GM21619 (cell line): ENCODE results near the gene RAB42.
"Not testable (repeated sequence)": the region's sequence is repeated elsewhere in the genome, so short reads cannot be mapped to it uniquely, and the experiment has no call there.

Experiments used
- ATAC-seq: cut with Tn5 transposase; IDR thresholded peaks from one replicate; pipeline ENCODE4 v1.9.1; 2021; ENCODE audit not compliant: unreplicated experiment

RAB42 gene, protein sequence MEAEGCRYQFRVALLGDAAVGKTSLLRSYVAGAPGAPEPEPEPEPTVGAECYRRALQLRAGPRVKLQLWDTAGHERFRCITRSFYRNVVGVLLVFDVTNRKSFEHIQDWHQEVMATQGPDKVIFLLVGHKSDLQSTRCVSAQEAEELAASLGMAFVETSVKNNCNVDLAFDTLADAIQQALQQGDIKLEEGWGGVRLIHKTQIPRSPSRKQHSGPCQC

DNA sequence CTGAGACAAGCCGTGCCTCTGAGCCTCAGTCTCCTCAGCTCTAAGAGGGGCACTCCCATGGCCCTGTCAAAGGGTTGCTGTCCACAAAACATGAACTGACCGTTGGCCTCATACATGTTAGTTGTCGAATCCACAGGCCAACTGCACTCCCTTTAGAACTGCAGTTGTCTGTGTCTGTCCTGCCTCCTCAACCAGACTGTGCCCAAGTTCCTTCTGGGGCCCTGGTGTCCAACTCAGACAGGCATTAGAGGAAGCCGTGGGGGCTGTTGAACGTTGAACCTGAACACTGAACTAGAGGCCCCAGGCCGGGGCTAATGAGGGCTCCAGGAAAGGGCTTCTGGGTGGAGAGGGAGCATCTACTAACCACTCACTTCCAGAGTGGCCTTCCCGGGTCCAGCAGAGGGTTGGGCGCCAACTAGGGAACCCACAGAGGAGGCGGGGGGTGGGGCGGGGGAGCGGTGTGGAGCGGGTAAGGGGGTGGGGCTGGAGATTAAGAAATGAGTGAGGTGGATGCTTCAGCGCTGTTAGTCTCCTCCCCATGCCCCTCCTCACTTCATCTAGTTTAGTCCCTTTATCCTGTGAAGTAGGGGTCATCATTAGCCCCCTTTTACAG is at the start of gene RAB42:
Gene RAB42, plus strand, starts transcription at position 558 of the 613 bp plus-strand sequence. CDS start 247 bp downstream, outside the sequence.
- ATAC-seq = no peak

DNA sequence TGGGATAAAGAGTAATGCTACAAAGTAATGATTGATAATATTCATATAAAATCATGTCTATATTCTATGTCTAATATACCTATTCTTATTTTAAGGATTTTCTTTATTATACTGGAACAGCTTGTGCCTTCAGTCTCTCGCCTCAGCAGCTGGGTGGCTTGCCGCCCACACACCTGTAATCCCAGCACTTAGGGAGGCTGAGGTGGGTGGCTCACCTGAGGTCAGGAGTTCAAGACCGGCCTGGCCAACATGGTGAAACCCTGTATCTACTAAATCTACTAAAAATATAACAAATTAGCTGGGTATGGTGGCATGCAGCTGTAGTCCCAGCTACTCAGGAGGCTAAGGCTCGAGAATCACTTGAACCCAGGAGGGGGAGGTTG is 46.8 kb upstream of the RAB42 start:
- ATAC-seq = no peak

DNA sequence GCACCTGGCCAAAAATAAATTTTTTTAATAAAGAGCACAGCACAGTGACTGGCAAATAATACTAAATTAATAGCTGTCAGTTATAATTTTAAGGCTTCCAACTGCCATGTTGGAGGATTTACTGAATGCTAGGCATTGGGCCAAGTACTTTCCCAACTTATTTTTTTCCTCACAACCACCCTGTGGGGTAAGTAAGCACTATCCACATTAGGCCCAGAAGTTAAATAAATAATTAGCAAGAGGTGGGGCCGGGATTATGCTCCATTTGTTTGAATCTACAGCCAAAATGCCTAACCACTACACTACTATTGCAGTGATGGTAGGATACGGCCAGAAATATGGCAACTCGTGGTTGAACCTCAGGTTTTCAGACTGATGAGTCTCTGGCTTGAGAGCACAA is 43.7 kb upstream of the RAB42 start:
- no peak for ATAC-seq

DNA sequence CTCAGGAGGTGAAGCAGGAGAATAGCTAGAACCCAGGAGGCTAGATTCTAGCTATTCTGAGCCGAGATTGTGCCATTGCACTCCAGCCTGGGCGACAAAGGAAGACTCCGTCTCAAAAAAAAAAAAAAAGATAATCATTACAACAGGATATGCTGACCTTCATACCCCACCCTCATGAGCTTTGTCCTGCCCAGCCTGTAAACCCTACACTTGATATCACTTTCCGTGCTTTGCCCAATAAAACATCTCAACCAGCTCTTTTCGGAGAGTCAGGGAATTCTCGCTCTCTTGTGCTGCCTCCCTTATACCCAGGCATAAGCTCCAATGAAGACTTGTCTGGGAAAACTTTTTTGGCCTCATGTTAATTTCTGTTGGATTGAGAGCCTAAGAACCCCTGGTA is 40.7 kb upstream of the RAB42 start:
- no peak for ATAC-seq

DNA sequence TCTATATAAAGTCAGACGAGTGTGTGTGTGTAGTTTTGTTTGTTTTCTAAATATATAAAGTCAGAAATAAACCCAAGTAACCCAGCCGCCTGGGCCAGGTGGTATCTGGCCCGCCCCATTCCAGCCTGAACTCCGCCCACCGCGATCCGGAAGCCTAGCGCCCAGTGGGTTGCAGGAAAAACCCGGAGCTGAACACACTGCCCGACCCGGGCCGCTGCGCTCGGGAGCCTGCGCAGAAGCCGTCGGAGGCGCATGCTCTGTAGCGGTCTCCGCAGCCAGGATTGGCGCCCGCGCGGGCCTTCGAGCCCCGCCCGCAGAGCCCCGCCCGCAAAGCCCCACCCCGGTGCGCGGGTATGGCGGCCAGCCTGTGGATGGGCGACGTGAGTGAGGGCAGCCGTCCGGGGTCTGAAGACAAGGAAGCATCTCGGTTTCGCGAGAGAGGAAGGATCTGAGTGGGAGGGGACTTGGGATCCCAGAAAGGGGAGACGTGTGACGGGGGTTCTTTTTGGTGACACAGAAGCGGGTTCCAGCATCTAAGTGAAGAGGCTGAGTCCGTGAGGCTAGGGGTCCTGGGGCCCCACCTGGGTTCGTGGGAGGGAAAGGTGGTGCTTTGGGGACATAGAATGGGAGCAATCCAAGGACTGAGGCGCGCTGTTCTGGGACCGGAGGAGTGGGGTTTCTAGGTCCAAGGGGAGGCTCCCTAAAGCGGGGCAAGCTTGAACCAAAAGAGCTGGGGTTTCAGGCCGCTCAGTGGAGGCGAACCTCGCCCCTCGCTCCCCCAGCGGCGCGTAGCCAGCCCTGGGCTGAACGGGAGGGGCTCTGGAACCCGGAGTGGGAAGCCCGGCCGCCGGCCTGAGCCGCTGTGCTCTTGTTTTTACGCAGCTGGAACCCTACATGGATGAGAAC is 39.1 kb upstream of the RAB42 start, which contains the start of gene TRNAU1AP:
Gene TRNAU1AP, plus strand, starts transcription at position 328 of the 906 bp plus-strand sequence. Its CDS starts 26 bp downstream, at position 354.
- peak; percentile 88 for ATAC-seq

DNA sequence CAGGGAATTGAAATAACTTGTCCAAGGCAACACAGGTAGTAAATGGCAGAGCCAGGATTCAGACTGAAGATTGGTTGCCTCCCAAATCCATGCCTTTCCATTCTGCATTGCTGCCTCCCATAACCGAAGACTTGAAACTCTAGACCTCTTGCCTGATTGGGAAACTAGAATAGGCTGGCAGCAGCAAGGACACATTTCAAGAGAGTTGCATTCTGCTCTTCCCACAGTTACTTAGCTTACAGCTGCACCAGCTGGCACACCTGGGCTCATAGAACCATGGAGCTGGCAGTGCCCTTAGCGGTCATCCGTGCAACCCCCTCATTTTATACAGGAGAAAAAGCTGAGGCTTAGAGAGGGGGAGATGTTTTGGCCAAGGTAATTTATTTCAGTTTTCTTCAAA is 31.2 kb upstream of the RAB42 start:
- no peak for ATAC-seq

DNA sequence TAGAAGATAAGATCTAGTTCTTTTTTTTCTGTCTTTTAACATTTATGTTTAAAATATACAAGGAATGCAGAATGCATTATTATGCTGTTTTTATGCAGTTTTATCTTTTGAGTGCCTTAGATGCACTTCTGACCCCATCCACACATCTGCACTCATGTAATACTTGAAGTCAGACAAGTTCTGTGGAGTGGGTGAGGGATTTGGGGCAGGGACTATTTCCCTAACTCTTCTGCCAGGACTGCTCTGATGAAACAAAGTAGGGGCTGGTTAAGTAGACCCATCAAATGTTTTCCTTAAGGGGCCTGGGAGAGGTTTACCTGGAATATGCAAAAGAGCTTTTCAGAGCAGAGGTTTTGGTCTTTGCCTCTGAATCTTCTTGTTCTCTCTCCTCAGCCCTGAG is 27.8 kb upstream of the RAB42 start:
- ATAC-seq = no peak

DNA sequence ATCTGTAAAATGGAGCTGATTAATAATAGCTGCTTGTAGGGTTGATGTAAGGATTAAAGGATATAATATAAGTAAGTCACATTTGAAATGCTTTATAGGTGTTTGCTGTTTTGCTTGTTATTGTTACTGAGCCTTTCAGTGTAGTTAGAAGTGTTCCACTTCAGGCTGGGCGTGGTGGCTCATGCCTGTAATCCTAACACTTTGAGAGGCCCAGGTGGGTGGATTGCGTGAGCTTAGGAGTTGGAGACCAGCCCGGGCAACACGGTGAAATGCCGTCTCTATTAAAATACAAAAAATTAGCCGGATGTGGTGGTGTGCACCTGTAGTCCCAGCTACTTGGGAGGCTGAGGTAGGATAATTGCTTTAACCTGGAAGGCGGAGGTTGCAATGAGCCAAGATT is 27.0 kb upstream of the RAB42 start:
- no peak for ATAC-seq

DNA sequence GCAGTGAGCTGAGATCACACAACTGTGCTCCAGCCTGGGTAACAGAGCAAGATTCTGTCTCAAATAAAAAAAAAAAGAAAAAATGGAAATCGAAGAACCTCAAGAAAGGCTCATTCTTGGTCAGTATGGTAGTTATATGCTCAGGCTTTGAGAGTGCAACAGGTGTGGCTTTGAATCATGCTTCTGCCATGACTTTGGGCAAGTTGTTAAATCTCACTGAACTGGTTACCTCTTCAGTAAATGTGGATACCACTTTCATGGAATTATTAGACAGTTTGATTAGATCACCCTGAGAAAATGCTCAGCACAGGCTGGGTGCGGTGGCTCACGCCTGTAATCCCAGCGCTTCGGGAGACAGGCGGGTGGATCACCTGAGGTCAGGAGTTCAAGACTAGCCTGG is 26.3 kb upstream of the RAB42 start:
- no peak for ATAC-seq

DNA sequence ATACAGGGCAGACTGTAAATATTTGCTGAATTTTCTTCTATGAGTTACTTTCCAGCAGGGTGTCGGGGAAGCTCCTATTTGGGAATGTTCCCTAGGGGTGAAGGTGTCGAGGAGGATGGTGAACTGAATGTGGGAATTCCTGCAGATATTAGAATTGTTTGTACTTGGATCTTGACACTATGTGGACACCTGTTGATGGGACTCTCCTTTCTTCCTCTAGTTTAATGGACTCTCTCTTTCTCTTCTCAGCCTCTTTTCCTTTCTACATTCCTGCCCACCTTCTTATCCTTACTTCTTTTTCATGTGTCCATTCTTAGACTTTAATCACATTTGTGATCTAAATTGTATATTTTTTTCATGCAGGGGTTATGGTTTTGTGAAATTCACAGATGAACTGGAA is 25.1 kb upstream of the RAB42 start:
- no peak for ATAC-seq

DNA sequence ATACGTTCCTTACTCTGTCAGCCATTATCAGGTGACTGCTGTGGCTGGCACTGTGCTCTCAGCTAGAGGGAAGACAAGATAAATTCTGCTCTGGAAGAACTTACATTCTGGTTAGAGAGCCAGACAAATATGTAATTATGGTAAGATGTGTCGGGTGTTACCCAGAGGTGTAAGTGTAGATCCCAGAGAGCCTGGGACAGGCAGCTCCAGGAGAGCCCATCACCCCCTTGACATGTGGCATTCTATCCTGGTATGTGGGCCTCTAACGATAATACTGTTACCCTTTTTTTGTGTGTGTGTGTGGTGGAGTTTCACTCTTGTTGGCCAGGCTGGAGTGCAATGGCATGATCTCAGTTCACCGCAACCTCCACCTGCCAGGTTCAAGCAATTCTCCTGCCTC is 20.2 kb upstream of the RAB42 start:
- no peak for ATAC-seq

DNA sequence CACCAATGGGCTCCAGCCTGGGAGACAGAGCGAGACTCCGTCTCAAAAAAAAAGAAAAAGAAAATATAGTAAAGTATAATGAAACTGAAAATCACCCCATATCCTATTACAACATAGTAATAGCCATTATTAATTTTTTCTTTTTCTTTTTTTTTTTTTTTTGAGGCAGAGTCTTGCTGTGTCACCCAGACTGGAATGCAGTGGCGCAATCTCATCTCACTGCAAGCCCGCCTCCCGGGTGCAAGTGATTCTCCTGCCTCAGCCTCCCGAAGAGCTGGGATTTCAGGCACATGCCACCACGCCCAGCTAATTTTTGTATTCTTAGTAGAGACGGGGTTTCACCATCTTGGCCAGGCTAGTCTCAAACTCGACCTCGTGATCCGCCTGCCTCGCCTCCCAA is 19.2 kb upstream of the RAB42 start:
- ATAC-seq = not testable (repeated sequence)

DNA sequence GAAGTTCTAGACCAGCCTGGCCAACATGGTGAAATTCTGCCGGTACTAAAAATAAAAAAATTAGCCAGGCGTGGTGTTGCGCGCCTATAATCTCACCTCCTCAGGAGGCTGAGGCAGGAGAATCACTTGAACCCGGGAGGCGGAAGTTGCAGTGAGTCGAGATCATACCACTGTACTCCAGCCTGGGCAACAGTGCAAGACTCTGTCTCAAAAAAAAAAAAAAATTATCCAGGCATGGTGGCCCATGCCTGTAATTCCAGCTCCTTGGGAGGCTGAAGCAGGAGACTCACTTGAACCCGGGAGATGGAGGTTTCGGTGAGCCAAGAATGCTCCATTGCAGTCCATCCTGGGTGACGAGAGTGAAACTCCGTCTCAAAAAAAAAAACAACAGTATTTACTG is 18.5 kb upstream of the RAB42 start:
- ATAC-seq = no peak

DNA sequence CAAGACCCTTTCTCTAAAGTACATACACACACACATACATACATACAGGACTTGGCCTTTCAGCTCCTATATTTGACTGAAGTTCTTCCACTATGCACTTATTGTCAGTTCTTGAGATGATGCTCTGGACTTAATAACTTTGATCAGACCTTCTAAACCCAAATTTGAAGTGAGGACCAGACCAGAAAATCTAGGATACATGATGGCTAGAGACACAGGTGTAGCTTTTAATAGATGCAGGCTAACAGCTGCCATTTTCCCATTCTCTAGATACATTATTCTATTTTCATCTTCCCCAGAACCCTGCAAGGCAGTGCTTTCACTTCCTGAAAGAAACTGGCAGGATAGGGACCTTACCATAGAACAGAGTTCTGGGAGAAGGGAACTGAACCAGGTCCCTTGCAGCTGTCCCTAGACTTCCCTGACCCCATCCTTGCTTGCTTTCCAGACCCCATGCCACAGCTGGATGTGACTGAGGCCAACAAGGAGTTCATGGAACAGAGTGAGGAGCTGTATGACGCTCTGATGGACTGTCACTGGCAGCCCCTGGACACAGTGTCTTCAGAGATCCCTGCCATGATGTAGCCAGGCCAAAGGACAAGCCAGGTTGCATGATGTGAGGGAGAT is 14.9 kb upstream of the RAB42 start:
- ATAC-seq = no peak

DNA sequence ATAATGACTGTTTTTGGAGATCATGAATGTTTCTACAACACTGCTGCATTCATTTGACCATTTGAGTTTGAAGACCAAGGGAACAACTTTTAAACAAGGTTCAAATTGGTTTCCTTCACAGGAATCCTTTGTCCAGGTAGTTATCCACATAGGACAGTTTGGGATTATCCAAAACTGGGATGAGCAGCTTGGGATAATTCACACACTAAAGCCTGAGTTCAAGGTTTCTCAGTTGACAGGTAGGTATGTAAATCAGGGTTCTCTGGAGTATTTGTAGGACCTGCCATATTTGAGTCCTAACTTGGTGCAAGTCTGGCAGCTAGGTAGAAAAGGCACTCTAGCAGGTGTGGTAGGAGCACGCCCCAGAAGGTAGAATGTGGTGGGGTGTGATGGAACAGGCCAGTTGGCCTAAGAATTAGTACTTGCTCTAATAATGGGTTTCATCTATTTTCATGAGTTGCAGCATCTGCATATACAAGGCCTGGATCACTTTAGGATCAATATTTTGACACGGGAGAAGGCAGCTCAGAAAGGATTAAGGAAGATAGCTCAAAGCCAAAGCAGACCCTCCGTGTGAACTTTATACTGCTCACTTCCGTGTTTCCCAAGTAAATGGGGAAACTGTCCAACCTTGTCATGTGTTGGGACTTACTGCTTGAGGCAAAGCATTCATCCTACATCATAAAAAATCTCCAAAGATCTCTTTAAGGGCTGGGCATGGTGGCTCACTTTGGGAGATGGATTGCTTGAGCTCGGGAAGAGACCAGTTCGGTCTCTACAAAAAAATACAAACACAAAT is 14.1 kb upstream of the RAB42 start:
- no peak for ATAC-seq

DNA sequence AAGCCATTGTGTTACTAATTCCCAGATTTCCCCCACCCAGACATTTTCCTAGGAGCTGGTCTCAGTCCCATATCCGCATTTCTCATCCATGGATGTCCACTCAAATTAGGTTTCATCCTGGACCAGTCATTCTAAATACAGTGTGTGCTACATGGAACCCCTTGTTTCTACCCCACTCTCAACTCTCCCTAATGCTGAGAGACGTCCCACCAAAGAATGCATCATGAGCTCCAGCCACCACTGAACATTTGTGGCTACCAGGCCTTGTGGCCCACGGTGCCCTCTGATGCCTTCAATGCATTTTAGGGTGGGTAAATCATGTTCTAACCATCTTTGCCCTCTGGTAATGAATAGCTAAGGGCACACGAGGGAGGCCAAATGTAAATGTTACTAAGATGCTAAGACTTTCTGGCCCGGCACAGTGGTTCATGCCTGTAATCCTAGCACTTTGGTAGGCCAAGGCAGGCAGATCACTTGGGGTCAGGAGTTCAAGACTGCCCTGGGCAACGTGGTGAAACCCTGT is 13.3 kb upstream of the RAB42 start:
- no peak for ATAC-seq

DNA sequence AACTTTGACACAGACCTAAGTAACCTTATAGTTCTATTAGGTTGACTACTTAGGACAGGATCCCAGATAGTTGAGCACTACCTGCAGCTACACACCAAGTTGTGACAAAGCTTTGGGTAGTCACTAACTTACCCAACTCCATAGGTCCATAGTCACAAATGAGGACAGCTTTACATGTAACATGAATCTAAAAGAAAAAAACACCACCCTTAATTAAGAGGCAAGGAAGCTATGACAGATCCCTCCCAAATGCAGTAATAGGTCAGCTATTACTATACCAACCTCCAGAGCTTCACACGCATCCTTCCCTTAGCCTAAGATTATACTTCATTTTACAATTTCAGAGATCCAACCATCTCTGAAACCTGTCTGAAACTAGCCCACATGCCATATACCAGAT is 12.7 kb upstream of the RAB42 start:
- ATAC-seq = no peak

DNA sequence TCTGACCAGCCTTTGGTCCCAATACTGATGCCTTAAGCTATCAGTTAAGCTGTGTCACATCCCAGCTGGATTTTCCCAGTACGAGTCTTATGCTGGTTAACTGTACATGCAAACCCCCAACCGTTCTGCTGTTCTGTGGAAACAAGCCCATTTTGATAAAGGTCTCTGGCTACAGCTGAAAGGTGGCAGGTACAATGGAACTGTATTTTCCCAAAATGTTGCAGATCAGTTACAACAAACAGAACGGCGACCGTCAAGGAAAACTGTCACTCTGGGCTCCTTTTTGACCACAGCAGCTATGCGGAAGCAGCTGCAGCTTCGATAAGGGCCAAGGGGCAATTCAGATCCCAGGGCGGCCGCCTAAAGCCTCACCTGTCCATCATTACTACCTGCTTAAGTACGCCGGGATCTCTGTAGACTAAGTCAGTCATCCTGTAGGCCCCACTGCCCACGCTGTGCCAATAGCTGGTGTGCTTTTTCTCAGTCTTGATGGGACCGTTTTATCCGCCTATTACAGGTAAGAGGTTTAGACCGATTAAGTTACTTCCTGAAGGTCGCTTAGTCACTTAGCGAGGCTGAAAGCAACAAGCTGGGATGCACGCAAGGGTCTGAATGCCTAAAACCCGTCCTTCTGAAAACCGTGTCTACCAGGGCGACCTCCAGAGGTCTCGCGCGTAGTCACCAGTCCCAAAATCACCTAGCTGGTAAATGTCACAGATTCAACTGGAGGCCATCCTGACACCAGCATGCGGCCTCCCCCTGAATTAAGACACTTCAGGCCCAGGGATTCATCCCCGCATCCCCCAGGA is 11.1 kb upstream of the RAB42 start:
- ATAC-seq = peak; percentile 21

DNA sequence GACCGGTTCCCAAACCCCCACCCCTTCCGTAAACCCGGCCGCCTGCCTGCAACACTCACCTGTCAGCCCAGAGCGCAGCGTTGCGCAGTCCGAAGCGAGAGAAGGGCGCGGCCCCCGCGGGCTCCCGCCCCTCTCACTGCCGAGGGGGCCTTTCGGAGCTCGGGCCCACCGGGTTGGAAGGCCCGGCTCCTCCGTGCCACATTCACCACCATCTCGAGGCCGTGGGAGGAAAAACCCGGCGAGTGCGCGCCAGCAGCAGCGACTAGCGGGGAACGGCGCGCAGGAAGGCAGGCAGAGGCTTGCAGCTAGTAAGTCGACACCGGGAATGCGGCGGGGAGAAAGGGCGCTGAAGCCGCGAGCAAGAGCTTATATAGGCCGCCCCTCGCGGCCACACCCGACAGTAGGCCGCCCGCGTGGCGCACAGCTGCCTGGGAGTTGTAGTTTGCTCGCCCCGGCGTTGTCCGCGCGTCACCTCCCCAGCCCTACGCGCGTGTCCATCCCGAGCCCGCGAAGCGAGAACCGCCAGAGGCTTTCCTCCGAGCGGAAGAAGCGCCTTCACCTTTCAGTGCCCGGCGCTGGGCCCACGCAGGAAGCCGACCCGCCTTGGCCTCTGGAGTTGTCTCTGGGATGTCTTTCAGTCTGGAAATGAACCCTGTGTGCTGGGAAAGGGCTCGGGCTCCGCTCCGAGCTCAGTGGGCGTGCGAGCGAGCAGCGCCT is 10.4 kb upstream of the RAB42 start:
- peak; percentile 75 for ATAC-seq
